ENCODE measurements around the gene GMDS. TPM values are rescaled to one million over a fixed set of nuclear protein-coding genes. Genes with fewer than 3 reads are reported as not detected.

Gene GMDS
- total RNA-seq, result 10 to 100 TPM; 27.6 to 31.7 TPM

GRCh38 chr6:2245103-2245876 is at the start of gene GMDS:
Gene GMDS, minus strand, starts transcription at chr6:2245605.

GRCh38 chr6:1609648-1610496 is 635.5 kb downstream of the GMDS start, which contains the start of gene FOXC1:
Gene FOXC1, plus strand, starts transcription at chr6:1609915. Its CDS starts 531 bp downstream, at chr6:1610446.

